H54 (cell line): ENCODE results near the gene SUCNR1.
"Not testable (repeated sequence)": the region's sequence is repeated elsewhere in the genome, so short reads cannot be mapped to it uniquely, and the experiment has no call there.

ENCODE experiments used
- DNase-seq: peaks from one replicate; pipeline ENCODE4 v3.0.0; 2011; ENCODE audit warnings: low spot score, mixed read lengths; ENCODE audit not compliant: insufficient read length
- FAIRE-seq: peaks from 3 replicates; lab custom pipeline; 2011; peaks lifted over from hg19 to GRCh38; lab: Jason Lieb, UNC
- POLR2A ChIP-seq: IDR thresholded peaks from 2 replicates; pipeline ENCODE4 v1.6.1; 2011; ENCODE audit warnings: low read depth, mild to moderate bottlenecking, low read length

SUCNR1 gene

DNA sequence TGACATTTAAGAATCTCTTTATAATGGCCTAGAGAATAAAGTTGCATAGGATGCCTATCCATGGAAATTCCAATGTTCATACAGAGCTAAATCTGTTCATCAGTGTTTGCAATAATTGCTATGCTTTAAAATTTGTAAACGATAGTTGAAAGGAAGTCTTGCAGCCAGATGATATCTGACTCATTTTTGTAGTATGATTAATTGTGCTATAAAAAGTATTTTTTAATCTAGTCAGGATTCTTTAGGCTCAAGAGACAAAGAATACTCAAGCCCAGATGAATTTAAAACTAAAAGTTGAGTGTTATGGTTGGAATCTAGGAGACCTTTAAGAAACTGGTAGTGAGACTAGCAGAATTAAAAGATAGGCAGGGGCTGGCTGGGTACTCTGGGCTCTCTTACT is 50.5 kb downstream of the SUCNR1 start:
- no peak for FAIRE-seq
- DNase-seq: no peak

GRCh38 chr3:151924753-151925152 is 51.3 kb downstream of the SUCNR1 start:
- no peak for TF ChIP-seq POLR2A
- DNase-seq (no peak), FAIRE-seq (no peak)

More for the DNA sequence above, 50.5 kb downstream of the SUCNR1 start:
- TF ChIP-seq POLR2A: no peak

GRCh38 chr3:151925419-151925818 is 52.0 kb downstream of the SUCNR1 start:
- no peak for TF ChIP-seq POLR2A
- peak; percentile 55 for FAIRE-seq
- DNase-seq: peak; percentile 25

- peak; percentile 48 for FAIRE-seq
- no peak for TF ChIP-seq POLR2A
- peak; percentile 63 for DNase-seq
Observed at GRCh38 chr3:151925876-151926275, 52.4 kb downstream of the SUCNR1 start.

- no peak for TF ChIP-seq POLR2A
- FAIRE-seq (peak; percentile 75), DNase-seq (peak; percentile 56)
Observed at GRCh38 chr3:151926956-151927355, 53.5 kb downstream of the SUCNR1 start.

DNA sequence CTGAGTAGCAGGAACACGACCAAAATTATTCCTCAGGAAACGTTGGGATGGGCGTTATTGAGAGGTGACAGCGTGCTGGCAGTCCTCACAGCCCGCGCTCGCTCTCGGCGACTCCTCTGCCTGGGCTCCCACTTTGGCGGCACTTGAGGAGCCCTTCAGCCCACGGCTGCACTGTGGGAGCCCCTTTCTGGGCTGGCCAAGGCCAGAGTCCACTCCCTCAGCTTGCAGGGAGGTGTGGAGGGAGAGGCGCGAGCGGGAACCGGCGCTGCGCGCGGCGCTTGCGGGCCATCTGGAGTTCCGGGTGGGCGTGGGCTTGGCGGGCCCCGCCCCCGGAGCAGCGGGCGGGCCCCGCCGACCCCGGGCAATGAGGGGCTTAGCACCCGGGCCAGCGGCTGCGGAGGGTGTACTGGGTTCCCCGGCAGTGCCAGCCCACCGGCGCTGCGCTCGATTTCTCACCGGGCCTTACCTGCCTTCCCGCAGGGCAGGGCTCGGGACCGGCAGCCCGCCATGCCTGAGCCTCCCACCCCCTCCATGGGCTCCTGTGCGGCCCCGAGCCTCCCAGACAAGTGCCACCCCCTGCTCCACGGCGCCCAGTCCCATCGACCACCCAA is 54.6 kb downstream of the SUCNR1 start:
- DNase-seq, FAIRE-seq: not testable (repeated sequence)

DNA sequence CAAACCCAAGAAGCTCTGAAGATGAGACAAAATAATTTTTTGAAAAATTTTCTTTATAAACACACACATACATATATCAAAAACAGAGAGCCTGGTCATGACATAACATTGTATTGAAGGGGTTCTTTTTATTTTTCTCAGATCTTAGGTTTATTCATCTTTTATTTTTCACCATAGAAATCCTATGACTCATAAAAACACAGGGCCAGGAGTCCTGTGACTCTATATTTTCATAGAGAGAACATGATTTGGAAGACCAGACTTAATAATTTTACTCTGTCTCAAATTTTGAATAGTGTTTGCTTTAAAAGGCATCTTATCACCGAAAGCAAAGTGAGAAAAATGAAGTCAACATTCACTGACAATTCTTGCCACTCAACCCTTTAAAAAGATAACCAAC is 57.7 kb downstream of the SUCNR1 start:
- no peak for TF ChIP-seq POLR2A
- no peak for FAIRE-seq
- peak; percentile 27 for DNase-seq

DNA sequence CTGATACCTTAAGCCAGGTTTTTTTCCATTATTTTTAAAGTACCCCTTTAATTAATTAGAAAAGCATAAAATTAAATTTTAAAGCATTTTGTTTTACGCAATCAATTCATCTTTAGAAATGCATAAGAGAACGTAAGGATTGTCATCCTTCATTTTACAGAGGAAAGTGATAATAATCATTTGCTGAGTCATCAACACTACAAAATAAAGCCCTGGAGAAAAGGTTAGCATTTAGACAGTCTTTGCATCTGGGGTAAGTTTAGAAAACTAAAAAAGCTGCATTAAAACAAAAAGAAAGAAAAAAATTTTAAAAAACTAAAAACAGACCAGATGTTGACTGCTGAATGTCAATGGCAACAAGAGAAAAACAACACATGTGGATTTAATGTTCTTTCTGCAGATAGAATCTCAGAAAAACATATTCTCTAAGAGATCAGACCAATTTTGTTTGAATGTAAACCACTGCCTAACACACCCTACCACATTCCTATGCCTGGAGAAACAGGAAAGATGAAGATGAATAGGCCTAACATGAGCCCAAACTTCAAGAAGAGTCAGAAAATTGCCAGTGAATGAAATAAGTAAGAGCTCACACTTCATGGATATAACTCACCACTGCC is 59.9 kb downstream of the SUCNR1 start:
- DNase-seq (no peak), FAIRE-seq (peak; percentile 52)
- no peak for TF ChIP-seq POLR2A
